ENCODE measurements around the gene EVI2A.

DNA sequence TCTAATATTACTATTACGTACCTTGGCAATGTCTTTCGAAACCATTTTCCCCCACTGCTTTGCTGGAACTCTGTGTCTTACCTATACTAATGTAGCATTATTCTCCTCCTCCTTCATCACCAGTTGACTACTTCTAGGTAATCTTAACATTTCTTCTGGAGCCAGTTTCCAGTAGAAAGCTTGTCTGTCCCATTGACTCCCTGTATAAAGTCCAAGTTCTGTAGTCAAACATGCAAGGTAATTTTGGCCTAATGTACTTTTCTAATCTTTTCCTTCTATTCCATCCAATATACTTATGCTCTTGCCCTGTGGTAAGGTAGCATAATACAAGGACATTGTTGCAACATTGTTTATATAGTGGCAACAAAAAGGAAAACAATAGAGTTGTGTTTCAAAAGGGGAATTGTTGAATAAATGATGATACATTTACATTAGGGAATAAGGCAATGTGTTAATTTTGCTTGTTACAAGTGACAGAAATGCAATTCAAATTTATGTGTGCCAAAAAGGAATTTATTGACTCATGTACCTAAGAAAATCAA lies 52.3 kb downstream of the EVI2A start:
- TF ChIP-seq POLR2AphosphoS5 (IDR thresholded peaks at IDR 0.05; ENCODE audit: low read depth, low read length), result no peak
- no peak for TF ChIP-seq POLR2A (IDR thresholded peaks at IDR 0.05; ENCODE audit: low read depth, low read length)
